IPS-11a (cell line): ENCODE data around the gene DUSP8.
A peak's percentile ranks its signal among the peaks of the same experiment; 100 is the strongest.
"Not testable (repeated sequence)": the region's sequence is repeated elsewhere in the genome, so short reads cannot be mapped to it uniquely, and the experiment has no call there.

Experiments
- H3K4me3 ChIP-seq: one replicate; pipeline ENCODE4 v1.5.1; 2013; ENCODE audit warnings: low read depth, low read length, control low read depth

DUSP8 gene, protein sequence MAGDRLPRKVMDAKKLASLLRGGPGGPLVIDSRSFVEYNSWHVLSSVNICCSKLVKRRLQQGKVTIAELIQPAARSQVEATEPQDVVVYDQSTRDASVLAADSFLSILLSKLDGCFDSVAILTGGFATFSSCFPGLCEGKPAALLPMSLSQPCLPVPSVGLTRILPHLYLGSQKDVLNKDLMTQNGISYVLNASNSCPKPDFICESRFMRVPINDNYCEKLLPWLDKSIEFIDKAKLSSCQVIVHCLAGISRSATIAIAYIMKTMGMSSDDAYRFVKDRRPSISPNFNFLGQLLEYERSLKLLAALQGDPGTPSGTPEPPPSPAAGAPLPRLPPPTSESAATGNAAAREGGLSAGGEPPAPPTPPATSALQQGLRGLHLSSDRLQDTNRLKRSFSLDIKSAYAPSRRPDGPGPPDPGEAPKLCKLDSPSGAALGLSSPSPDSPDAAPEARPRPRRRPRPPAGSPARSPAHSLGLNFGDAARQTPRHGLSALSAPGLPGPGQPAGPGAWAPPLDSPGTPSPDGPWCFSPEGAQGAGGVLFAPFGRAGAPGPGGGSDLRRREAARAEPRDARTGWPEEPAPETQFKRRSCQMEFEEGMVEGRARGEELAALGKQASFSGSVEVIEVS

DNA sequence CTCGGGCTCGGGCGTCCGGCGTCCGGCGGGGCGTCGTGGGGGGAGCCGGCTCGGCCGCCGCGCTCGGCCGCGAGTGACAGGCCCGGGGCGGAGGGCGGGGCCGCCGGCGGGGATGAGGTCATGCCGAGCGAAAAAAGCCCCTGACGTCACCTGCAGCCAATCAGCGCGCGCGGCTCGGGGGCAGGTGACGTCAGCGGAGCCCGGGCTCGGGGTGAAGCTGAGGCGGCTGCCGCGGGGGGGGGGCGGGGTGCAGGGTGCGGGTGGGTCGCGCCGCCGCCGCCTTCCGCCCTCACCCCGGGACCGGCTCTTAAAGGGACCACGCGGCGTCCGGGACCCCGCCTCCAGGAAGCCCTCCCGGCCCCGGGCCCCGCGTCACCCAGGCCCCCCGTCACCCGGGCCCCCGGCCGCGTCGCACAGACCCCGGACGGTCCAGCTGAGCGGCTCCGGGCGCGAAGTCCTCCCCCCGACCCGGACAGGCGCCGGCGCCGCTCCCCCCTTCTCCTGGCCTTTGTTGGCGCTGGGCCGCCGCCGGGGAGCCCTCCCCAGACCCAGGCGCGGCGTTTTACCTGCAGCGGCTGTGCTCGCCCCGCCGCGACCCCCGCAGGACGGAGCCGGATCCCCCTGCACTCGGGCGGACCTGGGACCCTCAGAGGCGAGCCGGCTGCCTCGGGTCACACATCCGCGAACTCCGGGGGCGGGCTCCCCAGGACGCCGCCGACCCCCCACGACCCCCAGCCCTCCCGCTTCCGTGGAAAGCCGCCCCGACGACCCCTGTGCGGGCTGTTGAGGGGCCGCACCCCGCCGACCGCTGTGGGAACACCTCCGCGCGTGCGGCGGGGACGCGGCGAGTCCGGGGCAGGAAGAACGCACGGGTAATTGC, at the start of gene DUSP8:
Gene DUSP8, minus strand, starts transcription at position 75 of the 880 bp plus-strand sequence. CDS start 6,445 bp downstream, outside the sequence.
- peak within 1 kb of the TSS; percentile 50 for H3K4me3 ChIP-seq

DNA sequence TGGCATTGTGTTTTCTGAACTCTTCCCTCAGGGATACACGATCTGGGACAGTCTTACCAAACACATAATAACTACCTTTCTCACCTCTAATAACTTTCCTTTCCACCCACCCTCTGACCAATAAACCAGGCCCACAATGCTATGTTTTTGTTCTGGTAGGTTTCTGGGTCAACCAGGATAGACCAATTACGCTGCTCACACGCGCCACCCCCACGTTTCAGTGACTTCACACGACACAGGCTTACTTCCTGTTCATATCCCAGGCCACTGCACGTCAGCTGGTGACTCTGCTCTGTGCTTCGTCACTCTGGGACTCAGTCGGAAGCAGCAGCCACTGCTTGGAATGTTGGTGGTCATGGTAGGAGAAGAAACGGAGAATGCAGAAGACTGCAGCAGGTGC, 47.4 kb upstream of the DUSP8 start:
- H3K4me3 ChIP-seq = no peak overlapping the region

DNA sequence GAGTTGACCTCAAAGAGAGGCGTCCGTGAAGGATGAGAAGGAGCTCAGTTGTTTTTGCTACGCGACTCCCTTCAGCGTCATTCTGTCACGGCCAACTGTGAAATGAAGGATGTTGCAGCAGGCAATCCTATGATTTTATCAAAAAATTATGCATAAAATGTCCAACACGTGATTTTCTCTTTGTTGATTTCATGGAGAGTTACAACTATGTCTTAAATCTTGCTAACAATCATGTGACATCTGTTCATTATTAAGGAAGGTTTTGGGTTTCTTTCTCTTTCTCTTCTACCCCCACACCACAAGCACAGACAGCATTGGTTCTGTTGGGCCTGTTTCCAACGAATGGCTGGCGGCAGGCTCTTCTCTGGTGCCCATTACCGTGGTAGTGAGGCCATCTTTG, 46.2 kb upstream of the DUSP8 start:
- no peak overlapping the region for H3K4me3 ChIP-seq

DNA sequence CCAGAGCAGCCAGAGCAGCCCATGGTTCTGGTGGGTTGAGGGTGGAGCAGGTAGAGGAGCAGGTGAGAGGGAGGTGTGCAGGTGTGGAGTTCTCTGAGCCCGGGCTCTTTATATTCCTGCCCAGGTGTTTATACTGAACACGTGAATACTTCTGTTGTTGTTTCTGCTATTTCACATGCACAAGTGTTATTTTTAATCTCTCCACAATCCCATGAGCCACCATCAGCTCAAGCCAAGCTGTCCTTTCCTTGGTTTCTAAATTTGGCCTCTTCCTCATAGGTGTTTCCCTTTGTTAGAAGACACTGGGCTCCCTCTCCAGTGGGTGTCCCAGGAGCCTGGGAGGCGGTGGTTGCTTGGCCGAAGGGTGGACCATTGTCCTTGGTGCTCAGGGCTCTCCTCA, 36.3 kb upstream of the DUSP8 start, which contains the start of gene KRTAP5-3:
Gene KRTAP5-3, minus strand, starts transcription at position 101 of the 400 bp plus-strand sequence. Its CDS starts 78 bp downstream, at position 23.
- no peak within 1 kb of the TSS for H3K4me3 ChIP-seq

DNA sequence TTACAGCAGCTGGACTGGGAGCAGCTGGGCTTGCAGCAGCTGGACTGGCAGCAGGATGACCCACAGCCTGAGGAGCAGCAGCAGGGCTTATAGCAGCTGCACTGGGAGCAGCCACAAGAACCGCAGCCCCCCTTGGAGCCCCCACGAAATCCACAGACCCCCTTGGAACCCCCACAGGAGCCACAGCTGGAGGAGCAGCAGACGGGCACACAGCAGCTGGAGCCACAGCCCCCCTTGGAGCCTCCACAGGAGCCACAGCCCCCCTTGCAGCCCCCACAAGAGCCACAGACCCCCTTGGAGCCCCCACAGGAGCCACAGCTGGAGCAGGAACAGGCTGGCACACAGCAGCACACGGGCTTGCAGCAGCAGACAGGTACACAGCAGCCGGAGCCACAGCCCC, 35.8 kb upstream of the DUSP8 start:
- not testable (repeated sequence) for H3K4me3 ChIP-seq

DNA sequence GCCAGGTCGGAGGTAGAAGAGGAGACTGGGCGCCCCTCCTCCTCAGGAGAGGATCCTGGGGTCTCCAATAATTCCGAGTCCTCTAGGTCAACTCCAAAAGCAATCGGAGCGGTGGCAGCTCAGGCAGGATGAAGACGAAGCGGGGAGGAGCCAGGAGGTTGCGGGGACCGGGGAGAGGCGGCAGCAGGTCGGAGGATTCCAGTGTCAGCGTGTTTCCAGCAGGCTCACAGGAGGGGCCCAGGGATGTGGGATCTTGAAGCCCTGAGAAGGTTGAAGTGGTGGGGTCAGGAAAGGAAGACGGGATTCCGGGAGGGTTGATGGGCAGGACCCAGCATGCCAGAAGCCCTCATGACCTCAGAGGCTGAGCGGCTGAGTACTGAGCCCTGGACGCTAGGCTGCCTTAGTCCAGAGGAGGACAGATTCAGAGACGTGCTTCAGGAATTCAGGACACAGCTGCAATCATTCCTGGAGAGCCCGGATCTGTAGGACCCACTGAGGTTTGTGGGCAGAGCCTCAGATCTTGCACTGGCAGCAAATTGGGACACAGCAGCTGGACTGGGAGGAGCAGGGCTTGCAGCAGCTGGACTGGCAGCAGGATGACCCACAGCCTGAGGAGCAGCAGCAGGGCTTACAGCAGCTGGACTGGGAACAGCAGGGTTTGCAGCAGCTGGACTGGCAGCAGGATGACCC, 35.2 kb upstream of the DUSP8 start:
- H3K4me3 ChIP-seq = not testable (repeated sequence)

DNA sequence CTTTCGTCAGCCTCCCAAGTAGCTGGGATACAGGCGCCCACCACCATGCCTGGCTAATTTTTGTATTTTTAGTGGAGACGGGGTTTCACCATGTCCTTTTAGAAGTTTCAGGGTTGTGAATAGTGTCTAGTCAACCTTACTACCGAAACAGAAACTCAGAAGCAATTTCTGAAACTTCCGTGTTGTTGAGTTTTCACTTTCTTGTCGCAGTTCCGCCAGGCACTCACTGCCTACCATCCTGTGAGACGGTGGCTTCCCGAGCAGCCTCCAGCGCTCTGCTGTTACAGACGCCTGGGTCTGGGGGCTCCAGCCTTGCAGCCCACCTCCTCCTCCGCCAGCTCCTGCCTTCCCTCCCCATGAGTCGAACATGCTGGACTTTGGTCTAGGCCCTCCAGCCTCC, 33.9 kb upstream of the DUSP8 start:
- not testable (repeated sequence) for H3K4me3 ChIP-seq

DNA sequence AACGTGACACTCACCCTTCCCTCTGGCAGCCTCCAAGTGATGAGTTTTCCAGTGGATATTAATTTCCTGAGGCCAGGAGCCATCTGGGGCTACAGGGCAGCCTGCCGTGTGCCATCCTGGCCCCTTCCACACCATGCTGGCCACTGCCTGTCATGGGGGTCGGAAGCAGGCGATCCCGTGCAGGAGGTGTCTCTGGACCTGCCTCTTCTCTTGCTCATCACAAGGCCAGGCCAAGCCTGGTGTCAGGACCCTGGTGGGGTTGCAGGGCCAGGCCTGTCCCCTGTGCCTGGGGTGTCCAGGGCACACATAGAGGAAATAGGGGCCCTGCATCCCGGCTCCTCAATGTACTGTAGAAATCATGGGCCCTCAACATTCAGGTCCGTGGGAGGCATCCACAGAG, 32.6 kb upstream of the DUSP8 start:
- H3K4me3 ChIP-seq = no peak overlapping the region

DNA sequence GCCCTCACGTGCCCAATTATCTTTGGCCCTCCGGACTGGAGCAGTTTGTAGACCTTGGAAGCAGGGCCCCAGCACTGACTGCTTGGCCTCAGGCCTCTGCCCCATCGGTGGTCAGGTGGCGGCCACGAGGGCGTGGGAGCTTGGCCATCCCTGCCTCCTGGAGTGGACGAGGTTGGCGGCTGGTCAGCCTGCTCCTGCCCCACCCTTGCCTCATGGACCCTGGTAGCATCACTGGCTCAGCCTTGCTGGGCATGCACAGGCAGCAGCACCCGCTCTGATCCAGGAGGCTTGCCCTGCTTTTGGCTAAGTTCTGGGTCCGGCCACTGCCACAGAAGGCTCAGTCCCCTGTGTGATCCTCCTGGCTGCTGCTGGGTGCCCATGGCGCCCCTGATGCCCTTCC, 32.1 kb upstream of the DUSP8 start:
- H3K4me3 ChIP-seq = no peak overlapping the region

DNA sequence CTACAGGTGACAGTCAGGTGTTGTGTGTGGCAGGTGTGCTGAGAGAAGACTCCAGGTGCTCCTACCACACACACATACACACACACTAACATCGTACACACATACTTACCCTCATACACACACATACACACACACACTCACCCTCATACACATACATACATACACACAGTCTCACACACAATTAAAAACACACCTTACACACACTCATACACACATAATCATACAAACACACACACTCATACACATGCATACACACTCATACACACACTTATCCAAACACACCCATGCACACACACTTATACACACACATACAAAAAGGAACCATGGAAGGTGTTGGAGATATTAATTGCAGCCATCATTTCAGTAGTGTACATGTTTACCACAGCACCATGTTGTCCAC, 31.6 kb upstream of the DUSP8 start:
- no peak overlapping the region for H3K4me3 ChIP-seq

DNA sequence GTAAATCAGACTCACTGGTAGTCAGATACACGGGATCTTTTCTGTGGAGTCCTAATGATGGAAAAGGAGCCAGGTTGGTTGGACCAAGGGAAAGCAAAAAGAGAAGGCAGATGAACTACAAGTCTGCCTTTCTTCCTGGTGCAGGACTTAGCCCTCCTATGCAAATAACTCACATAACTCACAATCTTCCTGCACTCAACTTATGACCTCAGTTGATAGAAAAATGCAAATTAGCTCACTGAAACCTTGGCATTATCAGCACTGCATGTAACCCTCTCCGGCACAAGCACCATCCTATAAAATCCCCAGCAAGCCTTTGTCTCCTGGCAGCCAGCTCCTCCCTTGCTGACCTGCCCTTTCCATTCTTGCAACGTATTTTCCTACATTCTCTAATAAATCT, 29.6 kb upstream of the DUSP8 start:
- H3K4me3 ChIP-seq = not testable (repeated sequence)

DNA sequence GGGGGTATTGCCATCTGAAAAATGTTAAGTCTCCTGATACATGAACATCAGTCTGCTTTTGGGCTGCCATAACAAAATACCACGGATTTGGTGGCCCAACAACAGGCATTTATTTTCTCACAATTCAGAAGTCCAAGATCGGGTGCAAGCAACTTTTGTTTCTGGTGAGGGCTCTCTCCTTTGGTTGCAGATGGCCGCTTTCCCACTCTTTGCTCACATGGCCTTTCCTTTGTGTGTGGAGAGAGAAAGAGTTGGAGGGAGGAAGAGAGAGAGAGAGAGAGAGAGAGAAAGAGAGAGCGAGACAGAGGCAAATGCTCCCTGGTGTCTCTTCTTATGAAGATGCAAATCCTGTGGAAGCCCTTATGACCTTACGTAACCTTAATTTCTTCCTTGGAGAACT, 28.6 kb upstream of the DUSP8 start:
- H3K4me3 ChIP-seq = no peak overlapping the region

DNA sequence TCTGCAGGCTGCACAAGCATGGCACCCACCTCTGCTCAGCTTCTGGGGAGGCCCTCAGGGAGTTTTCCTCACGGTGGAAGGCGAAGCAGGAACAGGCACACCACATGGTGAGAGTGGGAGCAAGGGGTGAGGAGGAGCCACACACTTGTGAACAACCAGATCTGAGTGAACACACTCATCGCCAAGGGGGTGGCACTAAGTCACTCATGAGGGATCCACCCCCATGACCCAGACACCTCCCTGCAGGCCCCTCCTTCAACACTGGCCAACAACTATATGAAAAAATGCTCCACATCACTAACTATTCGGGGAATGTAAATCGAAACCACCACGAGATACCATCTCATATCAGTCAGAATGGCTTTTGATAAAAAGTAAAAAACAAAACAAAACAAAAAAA, 26.7 kb upstream of the DUSP8 start:
- no peak overlapping the region for H3K4me3 ChIP-seq

DNA sequence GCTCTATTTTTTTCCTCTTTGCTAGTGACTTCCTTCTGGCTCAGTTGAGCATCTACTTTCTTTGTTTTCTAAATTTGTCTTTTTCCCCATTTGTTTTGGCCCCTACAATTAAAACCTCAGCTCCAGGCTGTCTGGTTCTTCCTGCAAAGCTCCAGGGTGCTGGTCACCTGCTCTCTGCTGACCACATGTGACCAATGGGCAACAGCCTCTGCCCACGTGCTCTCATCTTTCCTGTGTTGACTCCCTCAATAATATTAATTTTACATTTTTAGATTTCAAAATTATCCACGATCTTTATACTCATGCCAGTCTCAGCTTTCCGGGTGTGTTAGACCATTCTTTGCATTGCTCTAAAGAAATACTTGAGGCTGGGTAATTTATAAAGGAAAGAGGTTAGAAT, 26.3 kb upstream of the DUSP8 start:
- H3K4me3 ChIP-seq = not testable (repeated sequence)

DNA sequence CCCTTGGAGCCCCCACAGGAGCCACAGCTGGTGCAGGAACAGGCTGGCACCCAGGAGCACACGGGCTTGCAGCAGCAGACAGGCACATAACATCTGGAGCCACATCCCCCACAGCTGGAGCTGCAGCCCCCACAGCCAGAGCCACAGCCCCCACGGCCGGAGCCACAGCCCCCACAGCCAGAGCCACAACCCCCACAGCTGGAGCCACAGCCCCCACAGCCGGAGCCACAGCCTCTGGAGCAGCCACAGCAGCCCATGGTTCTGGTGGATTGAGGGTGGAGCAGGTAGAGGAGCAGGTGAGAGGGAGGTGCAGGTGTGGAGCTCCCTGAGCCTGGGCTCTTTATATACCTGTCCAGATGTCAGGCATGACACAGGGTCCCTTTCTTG, 25.9 kb upstream of the DUSP8 start, which contains the start of gene KRTAP5-2:
Gene KRTAP5-2, minus strand, starts transcription at position 301 of the 387 bp plus-strand sequence. Its CDS starts 44 bp downstream, at position 257.
- H3K4me3 ChIP-seq = no peak within 1 kb of the TSS

DNA sequence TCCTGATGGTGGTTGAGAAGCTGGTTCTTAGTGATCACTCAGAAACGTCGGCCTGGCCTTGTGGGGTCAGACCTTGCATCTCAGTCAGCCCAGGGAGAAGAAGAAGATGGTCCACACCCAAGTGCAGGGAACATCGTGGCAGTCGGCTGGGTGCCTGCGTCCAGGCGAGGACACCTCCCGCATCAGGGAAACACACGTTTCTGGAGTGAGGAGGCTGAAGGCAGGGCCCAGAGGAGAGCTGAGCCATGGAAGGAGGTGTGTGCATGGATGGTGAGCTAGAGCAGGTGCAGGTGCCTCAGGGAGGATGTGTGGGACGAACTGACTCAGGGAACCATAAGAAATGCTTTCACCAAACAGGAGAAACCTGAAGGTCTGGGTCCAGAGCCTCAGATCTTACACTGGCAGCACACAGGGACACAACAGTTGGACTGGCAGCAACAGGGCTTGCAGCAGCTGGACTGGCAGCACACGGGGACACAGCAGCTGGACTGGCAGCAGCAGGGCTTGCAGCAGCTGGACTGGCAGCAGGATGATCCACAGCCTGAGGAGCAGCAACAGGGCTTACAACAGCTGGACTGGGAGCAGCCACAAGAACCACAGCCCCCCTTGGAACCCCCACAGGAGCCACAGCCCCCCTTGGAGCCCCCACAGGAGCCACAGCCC, 25.4 kb upstream of the DUSP8 start:
- no peak overlapping the region for H3K4me3 ChIP-seq

DNA sequence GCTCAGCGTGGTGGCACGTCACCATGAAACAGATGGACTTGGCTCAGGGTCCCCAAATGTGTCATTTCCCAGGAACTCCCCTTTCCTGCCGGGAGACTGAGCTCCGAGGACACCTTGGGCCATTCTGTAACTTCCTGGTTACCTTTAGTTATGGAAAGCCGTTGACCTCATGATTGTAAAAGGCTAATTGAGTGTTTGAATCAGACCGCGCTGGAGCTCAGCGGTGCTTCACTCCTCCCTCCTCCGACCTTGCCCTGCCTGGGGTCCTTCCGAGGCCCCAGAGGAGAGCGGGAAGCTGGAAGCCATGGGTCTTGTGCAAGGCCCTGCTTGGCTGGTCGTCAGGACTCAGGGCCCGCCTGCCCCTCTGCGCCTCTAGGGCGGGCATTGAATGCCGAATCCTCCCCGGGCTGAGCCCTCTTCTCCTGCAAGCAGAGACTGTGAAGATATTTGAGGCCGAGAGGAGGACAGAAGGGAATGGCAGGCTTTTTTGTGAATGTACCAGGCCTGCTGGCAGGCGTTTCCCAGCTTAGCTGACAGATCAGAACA, 24.6 kb upstream of the DUSP8 start:
- not testable (repeated sequence) for H3K4me3 ChIP-seq

DNA sequence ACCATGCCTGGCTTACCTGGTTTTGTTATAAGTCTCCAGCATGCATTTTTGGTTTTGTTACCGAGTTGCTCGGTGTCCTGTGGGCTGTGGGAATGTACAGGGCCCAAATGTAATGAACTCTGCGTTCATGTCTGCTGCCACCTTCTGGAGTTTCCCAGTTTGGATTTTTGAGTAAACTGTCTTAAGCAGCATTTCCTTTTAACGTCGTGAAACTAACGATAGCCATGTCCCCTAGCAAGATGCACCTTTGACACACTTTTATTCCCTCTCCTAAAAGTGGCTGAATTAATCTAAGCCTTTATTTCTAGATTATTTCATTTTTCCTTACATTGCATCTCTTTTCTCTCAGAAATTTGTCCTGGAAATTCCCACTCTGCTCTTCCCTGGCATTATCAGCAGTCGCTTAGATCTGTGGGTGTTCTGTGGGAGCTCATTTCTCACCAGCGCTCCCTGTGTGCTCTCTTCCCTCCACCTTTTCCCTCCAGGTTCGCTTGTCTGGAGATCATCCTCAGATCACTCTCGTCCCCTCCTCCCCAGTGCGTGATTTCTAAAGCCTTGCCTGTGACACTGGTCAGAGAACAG, 24.0 kb upstream of the DUSP8 start:
- not testable (repeated sequence) for H3K4me3 ChIP-seq

DNA sequence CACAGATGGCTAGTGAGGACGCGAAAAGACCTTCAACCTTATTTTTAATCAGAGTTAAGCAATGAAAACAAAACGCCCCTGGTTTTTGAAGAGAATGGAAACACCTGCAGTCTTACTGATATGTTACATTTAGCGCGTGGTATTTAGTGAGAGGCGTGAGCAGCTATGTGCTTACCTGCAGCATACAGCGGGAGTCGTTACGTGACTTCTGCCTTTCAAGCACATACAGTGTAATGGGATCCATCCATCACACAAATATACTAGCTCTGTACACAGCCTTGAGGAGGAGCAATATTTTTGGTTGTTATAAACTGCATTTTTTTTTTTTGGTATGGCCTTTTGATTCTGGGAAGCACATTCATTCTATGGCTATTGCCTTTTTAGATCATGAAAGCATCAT, 20.6 kb upstream of the DUSP8 start:
- H3K4me3 ChIP-seq = no peak overlapping the region

DNA sequence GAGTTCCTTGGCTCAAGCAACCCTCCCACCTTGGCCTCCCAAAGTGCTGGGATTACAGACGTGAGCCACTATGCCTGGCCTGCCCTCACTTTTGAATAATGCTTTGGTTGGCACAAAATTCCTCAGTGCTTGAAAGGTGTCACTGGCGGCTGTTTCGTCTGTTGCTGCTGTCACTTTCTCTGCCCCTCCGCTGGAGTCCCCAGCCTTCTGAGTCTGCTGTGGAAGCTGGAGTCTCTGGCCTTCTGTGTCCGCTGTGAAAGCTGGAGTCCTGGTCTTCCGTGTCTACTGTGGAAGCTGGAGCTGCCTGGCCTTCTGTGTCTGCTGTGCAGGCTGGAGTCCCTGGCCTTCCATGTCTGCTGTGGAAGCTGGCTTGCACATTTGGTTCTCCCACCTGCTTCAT, 17.9 kb upstream of the DUSP8 start:
- H3K4me3 ChIP-seq = no peak overlapping the region
